Measurements from ENCODE around the gene GRHL1.
"Not testable (repeated sequence)": the region's sequence is repeated elsewhere in the genome, so short reads cannot be mapped to it uniquely, and the experiment has no call there.

The GRHL1 gene

DNA sequence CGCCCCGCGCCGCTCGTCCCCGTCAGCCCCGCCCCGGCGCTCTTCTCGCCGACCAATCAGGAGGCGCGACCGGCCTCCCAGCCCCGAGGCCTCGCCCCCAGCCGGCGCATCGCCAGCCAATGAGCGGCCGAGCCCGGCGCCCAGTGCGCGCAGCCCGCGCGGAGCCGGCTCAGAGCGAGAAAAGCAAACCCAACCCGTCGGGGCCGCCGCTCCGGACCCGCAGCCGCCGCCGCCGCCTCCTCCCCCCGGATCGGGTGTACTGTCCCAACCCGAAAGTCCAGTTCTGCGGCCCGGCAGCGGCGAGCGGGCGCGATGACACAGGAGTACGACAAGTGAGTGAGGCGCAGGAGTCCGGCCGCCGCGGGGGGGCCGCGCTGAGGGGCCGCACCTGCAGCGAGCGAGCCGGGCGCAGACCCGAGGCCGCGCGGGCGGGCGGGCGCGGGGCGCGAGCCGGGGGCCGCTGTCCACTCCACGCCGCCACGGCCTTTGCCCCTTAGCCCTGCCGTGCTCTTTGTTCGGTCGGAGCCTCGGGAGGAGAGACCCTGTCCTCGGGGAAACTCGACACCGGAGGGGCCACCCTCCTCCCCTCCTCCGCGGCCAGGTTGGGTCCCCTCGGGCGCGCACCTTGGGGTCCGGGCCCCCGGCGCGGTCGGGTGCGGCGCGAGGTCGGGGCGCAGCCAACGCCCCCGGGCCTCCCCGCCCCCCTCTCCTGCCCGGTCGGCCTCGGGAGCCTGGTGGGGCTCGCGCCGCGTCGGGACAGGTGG is at the start of gene GRHL1:
TSS of gene GRHL1 (plus strand) at position 172 of the 764 bp plus-strand sequence. CDS start at position 313, 141 bp downstream.
- in situ Hi-C loops (cut with MboI; ENCODE audit: low sequenced_read_pairs): no loop called here

GRCh38 chr2:9905413-9905812 is 46.1 kb upstream of the GRHL1 start:
- in situ Hi-C loops (cut with MboI; ENCODE audit: low sequenced_read_pairs): no loop called here

- in situ Hi-C loops (cut with MboI; ENCODE audit: low sequenced_read_pairs): no loop called here
These were observed 44.1 kb upstream of the GRHL1 start for GRCh38 chr2:9907402-9907801.

GRCh38 chr2:9908639-9909038 is 42.9 kb upstream of the GRHL1 start:
- in situ Hi-C loops (cut with MboI; ENCODE audit: low sequenced_read_pairs): no loop called here

DNA sequence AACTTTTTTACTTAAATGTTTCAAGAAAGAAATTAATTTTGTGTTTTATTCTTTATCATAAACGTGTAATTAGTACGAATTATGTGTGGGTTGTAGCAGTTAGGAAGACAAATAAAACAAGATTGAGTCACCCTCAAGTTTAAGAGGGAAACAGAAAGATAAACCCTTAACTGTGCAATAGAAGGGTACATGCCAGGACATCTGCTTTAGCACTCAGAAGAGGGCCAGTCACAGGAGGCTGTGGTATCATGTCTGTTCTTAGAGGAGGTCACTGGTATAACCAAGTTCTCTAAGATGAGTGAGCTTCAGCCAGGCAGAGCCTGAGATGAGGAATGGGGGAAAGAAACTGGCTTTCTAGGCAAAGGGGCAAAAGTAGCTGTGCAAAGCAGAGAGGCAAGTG is 42.4 kb upstream of the GRHL1 start:
- in situ Hi-C loops (cut with MboI; ENCODE audit: low sequenced_read_pairs): no loop called here

DNA sequence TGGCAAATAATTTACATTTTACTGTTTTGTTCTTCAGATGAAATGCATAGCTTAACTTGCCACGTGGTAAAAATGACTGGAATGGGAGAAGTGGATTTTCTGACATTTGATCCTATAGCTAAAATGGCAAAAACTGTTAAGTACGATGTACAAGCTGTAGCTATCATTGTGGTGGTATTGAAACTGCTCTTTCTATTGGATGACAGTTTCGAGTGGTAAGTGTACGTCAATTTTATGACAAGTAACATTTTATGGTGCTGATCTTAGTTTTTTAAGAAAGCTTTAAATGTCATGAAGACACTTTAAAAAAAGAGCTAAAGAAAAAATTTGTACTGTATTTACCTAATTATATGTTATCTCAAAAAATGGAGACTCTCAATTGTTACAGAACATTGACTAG is 40.8 kb upstream of the GRHL1 start:
- in situ Hi-C loops (cut with MboI; ENCODE audit: low sequenced_read_pairs): no loop called here

DNA sequence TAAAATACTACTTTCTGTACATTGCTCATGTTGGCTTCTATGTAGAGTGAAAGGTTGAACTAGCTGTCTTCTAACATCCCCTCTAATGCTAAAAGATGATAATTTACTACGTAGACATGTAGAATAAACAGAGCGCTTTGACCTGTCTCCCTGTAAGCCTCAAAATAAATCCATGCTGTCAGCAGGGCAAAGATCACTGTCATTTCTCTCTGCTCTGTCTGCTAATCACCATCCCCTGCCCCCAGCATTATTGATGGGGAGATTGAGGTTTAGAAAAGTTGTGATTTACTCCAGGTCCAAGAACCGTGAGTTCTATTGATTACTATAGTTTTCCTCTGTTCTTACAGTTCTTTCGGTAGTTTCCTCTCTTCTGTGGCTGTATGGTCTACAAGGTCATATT is 39.0 kb upstream of the GRHL1 start:
- in situ Hi-C loops (cut with MboI; ENCODE audit: low sequenced_read_pairs): no loop called here

GRCh38 chr2:9914384-9915065 is 37.0 kb upstream of the GRHL1 start:
- in situ Hi-C loops (cut with MboI; ENCODE audit: low sequenced_read_pairs): no loop called here

- in situ Hi-C loops (cut with MboI; ENCODE audit: low sequenced_read_pairs): no loop called here
These were observed 33.2 kb upstream of the GRHL1 start for GRCh38 chr2:9918275-9918674.

GRCh38 chr2:9919512-9919911 is 32.0 kb upstream of the GRHL1 start:
- in situ Hi-C loops (cut with MboI; ENCODE audit: low sequenced_read_pairs): no loop called here

- in situ Hi-C loops (cut with MboI; ENCODE audit: low sequenced_read_pairs): not testable (repeated sequence)
These were observed 24.5 kb upstream of the GRHL1 start for GRCh38 chr2:9927020-9927419.

- in situ Hi-C loops (cut with MboI; ENCODE audit: low sequenced_read_pairs): no loop called here
These were observed 14.2 kb upstream of the GRHL1 start for GRCh38 chr2:9937258-9937657.

GRCh38 chr2:9937968-9938367 is 13.5 kb upstream of the GRHL1 start:
- in situ Hi-C loops (cut with MboI; ENCODE audit: low sequenced_read_pairs): no loop called here

DNA sequence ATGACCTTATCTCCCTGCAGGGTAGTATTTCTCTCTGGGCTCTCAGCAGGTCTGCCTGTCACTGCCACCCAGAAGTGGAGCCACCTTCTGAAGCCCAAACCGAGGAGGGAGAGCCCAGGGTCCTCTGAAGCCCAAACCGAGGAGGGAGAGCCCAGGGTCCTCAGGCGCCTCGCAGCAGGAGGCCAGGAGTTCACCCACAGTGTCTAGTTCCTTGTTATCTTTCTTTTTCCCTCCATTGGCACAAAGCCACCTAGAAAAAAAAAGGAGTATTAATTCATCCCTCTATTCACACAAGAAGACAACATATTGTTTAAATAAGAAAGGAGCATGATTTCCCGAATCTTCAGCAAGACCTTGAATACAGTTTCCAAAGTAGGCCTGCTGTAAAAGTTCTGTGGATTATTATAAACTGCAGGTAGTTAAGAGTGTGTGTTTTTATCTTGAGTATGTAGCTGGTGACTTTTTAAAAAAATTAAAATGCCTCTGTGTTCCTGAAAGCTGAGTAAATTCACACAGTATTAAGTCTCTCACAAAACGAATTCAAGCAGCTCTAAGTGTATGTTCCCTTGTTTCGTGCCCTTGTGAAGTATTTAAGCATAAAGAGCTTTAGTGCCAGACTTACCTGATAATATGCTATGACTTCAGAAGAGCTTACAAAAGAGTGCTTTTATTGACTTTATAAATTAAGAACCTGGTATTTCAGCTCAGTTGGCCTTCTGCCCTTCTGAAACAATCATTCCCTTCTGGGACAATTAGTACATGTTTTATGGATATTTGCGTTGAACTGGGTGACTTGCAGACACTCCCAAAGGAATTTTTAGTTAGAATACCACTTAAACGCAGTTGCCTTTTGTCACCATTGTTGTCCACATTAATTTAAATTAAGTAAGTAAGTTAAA is 11.7 kb upstream of the GRHL1 start:
- in situ Hi-C loops (cut with MboI; ENCODE audit: low sequenced_read_pairs): no loop called here

GRCh38 chr2:9941196-9941995 is 10.1 kb upstream of the GRHL1 start:
- in situ Hi-C loops (cut with MboI; ENCODE audit: low sequenced_read_pairs): no loop called here

DNA sequence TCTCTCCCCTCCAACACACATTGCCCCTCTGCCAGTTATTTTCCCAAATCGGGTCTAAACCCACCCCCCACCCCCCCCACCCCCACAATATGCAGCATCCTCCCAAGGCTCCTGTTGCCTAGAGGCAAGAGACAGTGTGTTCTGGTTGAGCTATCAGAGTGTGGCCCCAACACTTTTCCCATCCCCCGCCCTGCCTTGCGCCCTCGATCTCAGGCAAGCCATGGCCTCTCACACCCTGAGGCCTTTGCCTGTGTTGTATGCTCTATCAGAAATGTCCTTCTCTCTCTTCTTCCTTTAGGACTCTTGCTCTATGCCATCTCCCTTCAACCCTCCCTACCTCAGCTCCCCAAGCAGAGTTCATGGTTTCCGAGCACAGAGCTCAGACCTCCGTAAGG is 9.5 kb upstream of the GRHL1 start:
- in situ Hi-C loops (cut with MboI; ENCODE audit: low sequenced_read_pairs): no loop called here

- in situ Hi-C loops (cut with MboI; ENCODE audit: low sequenced_read_pairs): no loop called here
These were observed 7.1 kb upstream of the GRHL1 start for GRCh38 chr2:9944330-9944758.

DNA sequence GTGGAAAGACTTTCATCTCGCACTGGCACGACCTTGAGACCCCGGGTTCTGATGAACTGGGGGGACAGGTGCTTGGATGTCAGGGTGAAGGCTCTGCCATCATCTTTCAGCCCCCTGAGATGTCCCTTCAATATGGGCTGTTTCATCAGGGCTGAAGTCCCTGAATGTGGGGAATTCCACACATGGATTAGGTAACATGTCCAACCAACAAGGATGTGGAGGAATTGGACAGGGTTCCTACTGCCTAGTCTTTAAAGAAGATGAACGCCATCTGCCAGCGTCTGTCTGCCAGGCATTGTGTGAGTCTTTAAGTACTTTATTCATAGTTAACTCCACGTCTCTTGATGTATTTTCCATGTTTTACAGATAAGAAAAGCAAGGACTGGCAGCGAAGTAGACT is 5.9 kb upstream of the GRHL1 start:
- in situ Hi-C loops (cut with MboI; ENCODE audit: low sequenced_read_pairs): no loop called here

DNA sequence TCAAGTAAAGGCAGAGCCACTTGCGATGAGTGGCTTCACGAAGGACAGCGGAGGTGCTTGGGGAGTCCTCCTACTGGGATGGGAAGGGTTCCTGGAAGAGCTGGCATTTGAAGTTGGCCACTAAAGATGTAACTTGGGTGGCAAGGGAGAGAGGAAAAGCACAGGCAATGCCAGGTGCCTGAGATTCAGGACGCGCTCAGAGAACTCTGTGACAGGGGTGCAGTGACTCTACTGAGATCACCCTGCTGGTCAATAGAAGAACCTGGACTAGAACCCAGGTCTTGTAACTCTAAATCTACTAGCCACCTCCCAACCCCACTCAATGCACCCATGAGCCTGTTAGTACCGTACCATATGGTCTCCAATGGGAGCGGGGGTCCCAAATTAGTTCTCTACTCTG is 5.4 kb upstream of the GRHL1 start:
- in situ Hi-C loops (cut with MboI; ENCODE audit: low sequenced_read_pairs): no loop called here

DNA sequence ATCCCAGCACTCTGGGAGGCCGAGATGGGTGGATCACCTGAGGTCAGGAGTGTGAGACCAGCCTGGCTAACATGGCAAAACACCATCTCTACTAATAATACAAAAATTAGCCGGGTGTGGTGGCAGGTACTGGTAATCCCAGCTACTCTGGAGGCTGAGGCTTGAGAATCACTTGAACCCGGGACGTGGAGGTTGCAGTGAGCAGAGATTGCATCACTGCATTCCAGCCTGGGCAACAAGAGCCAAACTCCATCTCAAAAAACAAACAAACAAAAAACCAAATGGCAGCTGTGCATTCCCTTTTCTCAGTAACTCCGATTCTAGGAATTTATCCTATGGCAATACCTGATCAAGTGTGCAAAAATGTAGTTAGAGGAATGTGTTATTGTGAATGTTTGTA is 4.7 kb upstream of the GRHL1 start:
- in situ Hi-C loops (cut with MboI; ENCODE audit: low sequenced_read_pairs): no loop called here

GRCh38 chr2:9948721-9949120 is 2.8 kb upstream of the GRHL1 start:
- in situ Hi-C loops (cut with MboI; ENCODE audit: low sequenced_read_pairs): no loop called here
